Nephron progenitor cell (in vitro differentiated cells): ENCODE data around the gene CORO7.
A peak's percentile ranks its signal among the peaks of the same experiment; 100 is the strongest.

Source experiments
- DNase-seq: peaks from one replicate; pipeline ENCODE4 v3.0.0; 2021
- H3K27ac Mint-ChIP-seq: 2 replicates; pipeline ENCODE4 v1.8.0; 2021; ENCODE audit warnings: mild to moderate bottlenecking, moderate library complexity, mixed read lengths
- H3K27me3 Mint-ChIP-seq: 2 replicates; pipeline ENCODE4 v1.8.0; 2021; ENCODE audit warnings: mild to moderate bottlenecking, low read depth, mixed read lengths; ENCODE audit not compliant: poor library complexity
- H3K36me3 Mint-ChIP-seq: 2 replicates; pipeline ENCODE4 v1.8.0; 2021; ENCODE audit warnings: low read depth, mixed read lengths
- H3K4me1 Mint-ChIP-seq: 2 replicates; pipeline ENCODE4 v1.8.0; 2021; ENCODE audit warnings: mixed read lengths
- H3K4me3 Mint-ChIP-seq: 2 replicates; pipeline ENCODE4 v1.8.0; 2021; ENCODE audit warnings: mild to moderate bottlenecking, moderate library complexity, mixed read lengths
- H3K9me3 Mint-ChIP-seq: 2 replicates; pipeline ENCODE4 v1.8.0; 2021; ENCODE audit warnings: mild to moderate bottlenecking, moderate library complexity, mixed read lengths
- TF ChIP-seq, protein P1 (sequence below): fragments of 200-600 bp; sonication (generic); IDR thresholded peaks from 2 replicates; pipeline ENCODE4 v1.5.0; 2021; ENCODE audit warnings: antibody characterized with exemption

The CORO7 gene

GRCh38 chr16:4381935-4382794, 34.2 kb downstream of the CORO7 start:
- TF ChIP-seq, protein P1, sequence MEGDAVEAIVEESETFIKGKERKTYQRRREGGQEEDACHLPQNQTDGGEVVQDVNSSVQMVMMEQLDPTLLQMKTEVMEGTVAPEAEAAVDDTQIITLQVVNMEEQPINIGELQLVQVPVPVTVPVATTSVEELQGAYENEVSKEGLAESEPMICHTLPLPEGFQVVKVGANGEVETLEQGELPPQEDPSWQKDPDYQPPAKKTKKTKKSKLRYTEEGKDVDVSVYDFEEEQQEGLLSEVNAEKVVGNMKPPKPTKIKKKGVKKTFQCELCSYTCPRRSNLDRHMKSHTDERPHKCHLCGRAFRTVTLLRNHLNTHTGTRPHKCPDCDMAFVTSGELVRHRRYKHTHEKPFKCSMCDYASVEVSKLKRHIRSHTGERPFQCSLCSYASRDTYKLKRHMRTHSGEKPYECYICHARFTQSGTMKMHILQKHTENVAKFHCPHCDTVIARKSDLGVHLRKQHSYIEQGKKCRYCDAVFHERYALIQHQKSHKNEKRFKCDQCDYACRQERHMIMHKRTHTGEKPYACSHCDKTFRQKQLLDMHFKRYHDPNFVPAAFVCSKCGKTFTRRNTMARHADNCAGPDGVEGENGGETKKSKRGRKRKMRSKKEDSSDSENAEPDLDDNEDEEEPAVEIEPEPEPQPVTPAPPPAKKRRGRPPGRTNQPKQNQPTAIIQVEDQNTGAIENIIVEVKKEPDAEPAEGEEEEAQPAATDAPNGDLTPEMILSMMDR = no peak
- Mint-ChIP-seq H3K4me1 (peaks cover 60% of the 10 kb centered on the region), H3K36me3 (no peaks in the 10 kb centered on the region), H3K27me3 (peaks cover 3% of the 10 kb centered on the region), H3K27ac (no peak overlapping the region), H3K9me3 (no peaks in the 10 kb centered on the region), H3K4me3 (no peak overlapping the region)
- DNase-seq = peak; percentile 2

DNA sequence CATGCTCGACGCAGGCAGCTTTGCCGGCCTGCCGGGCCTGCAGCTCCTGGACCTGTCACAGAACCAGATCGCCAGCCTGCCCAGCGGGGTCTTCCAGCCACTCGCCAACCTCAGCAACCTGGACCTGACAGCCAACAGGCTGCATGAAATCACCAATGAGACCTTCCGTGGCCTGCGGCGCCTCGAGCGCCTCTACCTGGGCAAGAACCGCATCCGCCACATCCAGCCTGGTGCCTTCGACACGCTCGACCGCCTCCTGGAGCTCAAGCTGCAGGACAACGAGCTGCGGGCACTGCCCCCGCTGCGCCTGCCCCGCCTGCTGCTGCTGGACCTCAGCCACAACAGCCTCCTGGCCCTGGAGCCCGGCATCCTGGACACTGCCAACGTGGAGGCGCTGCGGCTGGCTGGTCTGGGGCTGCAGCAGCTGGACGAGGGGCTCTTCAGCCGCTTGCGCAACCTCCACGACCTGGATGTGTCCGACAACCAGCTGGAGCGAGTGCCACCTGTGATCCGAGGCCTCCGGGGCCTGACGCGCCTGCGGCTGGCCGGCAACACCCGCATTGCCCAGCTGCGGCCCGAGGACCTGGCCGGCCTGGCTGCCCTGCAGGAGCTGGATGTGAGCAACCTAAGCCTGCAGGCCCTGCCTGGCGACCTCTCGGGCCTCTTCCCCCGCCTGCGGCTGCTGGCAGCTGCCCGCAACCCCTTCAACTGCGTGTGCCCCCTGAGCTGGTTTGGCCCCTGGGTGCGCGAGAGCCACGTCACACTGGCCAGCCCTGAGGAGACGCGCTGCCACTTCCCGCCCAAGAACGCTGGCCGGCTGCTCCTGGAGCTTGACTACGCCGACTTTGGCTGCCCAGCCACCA, 35.1 kb downstream of the CORO7 start:
- Mint-ChIP-seq H3K36me3 (no peaks in the 10 kb centered on the region), H3K9me3 (no peaks in the 10 kb centered on the region), H3K4me3 (no peak overlapping the region), H3K27ac (no peak overlapping the region), H3K27me3 (peaks cover 3% of the 10 kb centered on the region), H3K4me1 (peaks cover 61% of the 10 kb centered on the region)
- DNase-seq = no peak
- TF ChIP-seq, protein P1 = no peak

DNA sequence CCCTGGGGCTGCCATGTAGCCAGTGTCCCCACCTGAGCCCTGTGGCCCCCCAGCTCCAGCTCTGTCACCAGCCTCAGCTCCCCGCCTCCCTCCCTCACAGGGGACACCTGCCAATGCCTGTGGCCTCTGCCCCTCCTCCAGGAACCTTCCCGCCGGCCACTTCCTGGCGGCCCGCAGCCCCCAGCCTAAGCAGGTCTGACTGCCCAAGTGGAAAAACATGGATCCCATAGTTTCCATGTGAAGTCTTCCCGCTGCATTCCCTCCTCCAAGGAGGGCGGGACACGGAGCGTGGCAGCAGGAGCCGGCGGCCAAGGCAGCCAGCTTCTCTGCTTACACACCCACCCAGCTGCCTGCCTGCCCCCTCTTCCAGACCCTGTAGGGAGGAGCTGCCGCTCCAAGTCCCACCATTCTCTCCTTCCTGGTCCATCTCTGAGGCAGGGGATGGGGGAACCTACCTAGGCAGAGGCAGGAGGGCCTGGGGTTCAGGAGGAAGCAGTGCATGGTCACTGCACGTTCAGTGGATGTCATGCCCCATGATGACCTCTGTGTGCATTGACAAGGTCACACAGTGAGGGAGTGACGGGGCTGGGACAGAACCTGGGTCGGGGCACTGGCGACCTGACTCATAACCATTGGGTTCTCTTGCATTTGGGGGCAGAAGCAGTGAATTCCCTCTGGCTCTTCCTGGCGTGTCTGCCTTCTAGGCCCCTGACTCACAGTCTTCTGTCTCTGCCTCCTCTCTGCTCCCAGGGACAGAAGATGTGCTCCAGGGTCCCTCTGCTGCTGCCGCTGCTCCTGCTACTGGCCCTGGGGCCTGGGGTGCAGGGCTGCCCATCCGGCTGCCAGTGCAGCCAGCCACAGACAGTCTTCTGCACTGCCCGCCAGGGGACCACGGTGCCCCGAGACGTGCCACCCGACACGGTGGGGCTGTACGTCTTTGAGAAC, 36.0 kb downstream of the CORO7 start:
- no peaks in the 10 kb centered on the region for H3K36me3 Mint-ChIP-seq
- H3K4me3 Mint-ChIP-seq = no peak overlapping the region
- H3K27me3 Mint-ChIP-seq = peaks cover 3% of the 10 kb centered on the region
- H3K9me3 Mint-ChIP-seq = no peaks in the 10 kb centered on the region
- TF ChIP-seq, protein P1 = no peak
- DNase-seq = peak; percentile 57
- peaks cover 66% of the 10 kb centered on the region for H3K4me1 Mint-ChIP-seq
- H3K27ac Mint-ChIP-seq = peak overlapping the region; percentile 87

DNA sequence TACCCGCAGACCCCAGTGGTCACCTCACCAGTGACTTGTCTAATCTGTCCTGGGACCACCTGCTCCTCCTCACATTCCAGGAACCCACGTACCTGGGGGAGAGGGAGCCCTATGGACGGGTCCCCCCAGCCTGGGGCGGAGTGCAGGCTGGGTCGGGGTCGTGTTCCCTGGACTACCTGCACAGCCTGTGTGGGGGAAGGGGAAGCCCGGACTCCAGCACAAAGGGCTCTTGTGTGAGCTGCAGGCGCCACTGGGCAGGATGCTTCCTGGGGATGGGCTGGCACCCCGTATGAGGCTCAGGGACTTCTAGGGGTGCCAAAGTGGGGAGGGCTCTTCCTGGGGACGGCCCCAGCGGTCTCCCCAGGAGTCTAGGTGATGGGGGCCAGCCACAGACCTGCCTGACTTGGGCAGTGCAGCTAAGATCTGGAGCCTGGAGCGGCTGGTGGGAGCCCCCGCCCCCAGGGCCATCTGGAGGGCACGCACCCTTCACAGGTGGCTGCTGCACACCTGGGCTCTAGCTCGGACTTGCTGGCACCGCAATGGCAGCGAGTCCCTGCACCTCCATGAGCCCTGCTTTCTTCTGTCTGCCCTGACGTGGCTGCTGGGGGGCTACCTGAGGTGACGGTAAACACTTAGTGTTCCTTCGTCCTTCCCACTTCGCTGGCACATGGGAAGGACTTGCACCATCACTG, 37.3 kb downstream of the CORO7 start:
- DNase-seq = no peak
- Mint-ChIP-seq H3K4me1 (peaks cover 66% of the 10 kb centered on the region), H3K27ac (no peak overlapping the region)

More for the DNA sequence above, 37.3 kb downstream of the CORO7 start:
- H3K9me3 Mint-ChIP-seq = no peaks in the 10 kb centered on the region
- no peaks in the 10 kb centered on the region for H3K36me3 Mint-ChIP-seq
- H3K27me3 Mint-ChIP-seq = peaks cover 3% of the 10 kb centered on the region
- no peak overlapping the region for H3K4me3 Mint-ChIP-seq
- TF ChIP-seq, protein P1 = no peak
